Measurements from ENCODE around the gene CEP250.

GRCh38 chr20:35436177-35436573, 19.2 kb upstream of the CEP250 start:
- TF ChIP-seq CTCF (conservative IDR thresholded peaks at IDR 0.05) = no peak
- no peak for TF ChIP-seq EZH2 (IDR thresholded peaks at IDR 0.05; ENCODE audit: low read depth)

Data from PC-9 (cell line).